Upper lobe of left lung (tissue), 4 donors: ENCODE data around the gene SMYD3.

Experiments
- EP300 ChIP-seq, 4 donors: sonication (generic); formaldehyde crosslinking; IDR thresholded peaks; one replicate each; pipeline ENCODE4 v1.5.1; 2017; ENCODE audit warnings: antibody characterized with exemption in 4 of 4, control low read depth in 2 of 4
- POLR2A ChIP-seq, 4 donors: fragments of 450-650 bp; IDR thresholded peaks; one replicate each; pipeline ENCODE4 v1.5.1; 2016 to 2017; ENCODE audit warnings: antibody characterized with exemption in 4 of 4, mild to moderate bottlenecking in 2 of 4
- POLR2AphosphoS5 ChIP-seq, 2 donors: sonication (generic); formaldehyde crosslinking; IDR thresholded peaks; one replicate each; pipeline ENCODE4 v1.5.1; 2017; ENCODE audit warnings: antibody characterized with exemption in 2 of 2
- TF ChIP-seq, protein P1 (sequence below), 6 experiments: fragments of 450-650 bp in 4 of 6; fragments of 200-600 bp in 2 of 6; sonication (generic) in 2 of 6; IDR thresholded peaks; one replicate each; pipeline ENCODE4 v1.5.1; 2016 to 2019; ENCODE audit warnings: antibody characterized with exemption in 6 of 6

DNA sequence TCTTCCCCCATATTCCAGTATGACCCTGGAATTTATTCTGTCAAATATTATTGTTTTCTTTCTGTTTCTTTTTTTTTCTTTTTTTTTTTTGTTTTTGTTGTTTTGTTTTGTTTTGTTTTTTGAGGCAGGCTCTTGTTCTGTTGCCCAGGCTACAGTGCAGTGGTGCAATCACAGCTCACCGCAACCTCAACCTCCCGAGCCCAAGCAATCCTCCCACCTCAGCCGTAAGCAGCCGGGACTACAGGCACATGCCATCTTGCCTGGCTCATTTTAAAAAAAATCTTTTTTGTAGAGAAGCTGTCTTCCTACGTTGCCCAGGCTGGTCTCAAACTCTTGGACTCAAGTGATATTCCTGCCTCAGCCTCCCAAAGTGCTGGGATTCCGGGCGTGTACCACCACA, 237.6 kb downstream of the SMYD3 start:
- TF ChIP-seq, protein P1, sequence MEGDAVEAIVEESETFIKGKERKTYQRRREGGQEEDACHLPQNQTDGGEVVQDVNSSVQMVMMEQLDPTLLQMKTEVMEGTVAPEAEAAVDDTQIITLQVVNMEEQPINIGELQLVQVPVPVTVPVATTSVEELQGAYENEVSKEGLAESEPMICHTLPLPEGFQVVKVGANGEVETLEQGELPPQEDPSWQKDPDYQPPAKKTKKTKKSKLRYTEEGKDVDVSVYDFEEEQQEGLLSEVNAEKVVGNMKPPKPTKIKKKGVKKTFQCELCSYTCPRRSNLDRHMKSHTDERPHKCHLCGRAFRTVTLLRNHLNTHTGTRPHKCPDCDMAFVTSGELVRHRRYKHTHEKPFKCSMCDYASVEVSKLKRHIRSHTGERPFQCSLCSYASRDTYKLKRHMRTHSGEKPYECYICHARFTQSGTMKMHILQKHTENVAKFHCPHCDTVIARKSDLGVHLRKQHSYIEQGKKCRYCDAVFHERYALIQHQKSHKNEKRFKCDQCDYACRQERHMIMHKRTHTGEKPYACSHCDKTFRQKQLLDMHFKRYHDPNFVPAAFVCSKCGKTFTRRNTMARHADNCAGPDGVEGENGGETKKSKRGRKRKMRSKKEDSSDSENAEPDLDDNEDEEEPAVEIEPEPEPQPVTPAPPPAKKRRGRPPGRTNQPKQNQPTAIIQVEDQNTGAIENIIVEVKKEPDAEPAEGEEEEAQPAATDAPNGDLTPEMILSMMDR (IDR thresholded peaks at IDR 0.05): no peak
- TF ChIP-seq POLR2A (IDR thresholded peaks at IDR 0.05) (no peak), EP300 (IDR thresholded peaks at IDR 0.05) (no peak), POLR2AphosphoS5 (IDR thresholded peaks at IDR 0.05) (no peak)
